Measurements from ENCODE around the gene LRMDA.

DNA sequence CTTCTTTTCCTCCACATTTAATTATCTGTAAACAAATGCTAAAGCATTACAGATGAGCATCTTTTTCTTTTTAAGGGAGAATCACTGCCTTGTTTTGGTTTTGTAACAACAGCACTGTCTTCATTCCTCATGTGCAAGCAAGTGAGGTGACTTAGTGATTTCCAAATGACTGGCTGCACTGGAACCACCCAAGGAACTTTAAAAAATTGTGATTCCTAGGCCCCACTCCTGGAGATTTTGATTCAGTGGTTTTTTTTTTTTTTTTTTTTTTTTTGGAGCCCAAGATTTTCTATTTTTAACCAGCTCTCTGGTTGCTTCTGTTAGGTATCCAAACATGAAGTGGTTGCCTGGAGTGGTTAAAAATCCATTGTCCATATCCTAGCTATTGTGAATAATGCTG lies 176.2 kb downstream of the LRMDA start:
- TF ChIP-seq, protein P1, sequence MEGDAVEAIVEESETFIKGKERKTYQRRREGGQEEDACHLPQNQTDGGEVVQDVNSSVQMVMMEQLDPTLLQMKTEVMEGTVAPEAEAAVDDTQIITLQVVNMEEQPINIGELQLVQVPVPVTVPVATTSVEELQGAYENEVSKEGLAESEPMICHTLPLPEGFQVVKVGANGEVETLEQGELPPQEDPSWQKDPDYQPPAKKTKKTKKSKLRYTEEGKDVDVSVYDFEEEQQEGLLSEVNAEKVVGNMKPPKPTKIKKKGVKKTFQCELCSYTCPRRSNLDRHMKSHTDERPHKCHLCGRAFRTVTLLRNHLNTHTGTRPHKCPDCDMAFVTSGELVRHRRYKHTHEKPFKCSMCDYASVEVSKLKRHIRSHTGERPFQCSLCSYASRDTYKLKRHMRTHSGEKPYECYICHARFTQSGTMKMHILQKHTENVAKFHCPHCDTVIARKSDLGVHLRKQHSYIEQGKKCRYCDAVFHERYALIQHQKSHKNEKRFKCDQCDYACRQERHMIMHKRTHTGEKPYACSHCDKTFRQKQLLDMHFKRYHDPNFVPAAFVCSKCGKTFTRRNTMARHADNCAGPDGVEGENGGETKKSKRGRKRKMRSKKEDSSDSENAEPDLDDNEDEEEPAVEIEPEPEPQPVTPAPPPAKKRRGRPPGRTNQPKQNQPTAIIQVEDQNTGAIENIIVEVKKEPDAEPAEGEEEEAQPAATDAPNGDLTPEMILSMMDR (IDR thresholded peaks at IDR 0.05), result no peak
- TF ChIP-seq POLR2AphosphoS5 (IDR thresholded peaks at IDR 0.05) (no peak), POLR2A (IDR thresholded peaks at IDR 0.05) (no peak)
